Kidney epithelial cell (primary cell): ENCODE measurements around the gene SECISBP2L. TPM values are rescaled to one million over a fixed set of nuclear protein-coding genes. Genes with fewer than 3 reads are reported as not detected.

Experiments
- DNase-seq: peaks from one replicate; pipeline ENCODE4 v3.0.0-alpha.2; 2010; ENCODE audit warnings: low read depth
- H3K27me3 ChIP-seq: 2 replicates; pipeline ENCODE4 v1.6.0; 2011; ENCODE audit warnings: low read length; ENCODE audit not compliant: control insufficient read depth, insufficient read depth
- H3K36me3 ChIP-seq: 2 replicates; pipeline ENCODE4 v1.5.1; 2011; ENCODE audit warnings: low read length; ENCODE audit not compliant: control insufficient read depth, insufficient read depth
- H3K4me3 ChIP-seq: 2 replicates; pipeline ENCODE4 v1.5.1; 2011; ENCODE audit warnings: low read depth, mild to moderate bottlenecking, control low read depth, low read length
- total RNA-seq: library from RNA; depleted of rRNA; stranded (reverse); fragments of >200 nt; gene quantifications from 2 replicates; pipeline ENCODE4 v1.2.3, GENCODE V29; 2015
- TF ChIP-seq, protein P1 (sequence below): IDR thresholded peaks from 2 replicates; pipeline ENCODE4 v1.5.1; 2011; ENCODE audit warnings: mild to moderate bottlenecking, moderate library complexity, low read length, control low read depth, inconsistent platforms; ENCODE audit not compliant: insufficient read depth, poor library complexity, severe bottlenecking

The SECISBP2L gene
- total RNA-seq = 20.0 and 22.4 TPM in 2 replicates

DNA sequence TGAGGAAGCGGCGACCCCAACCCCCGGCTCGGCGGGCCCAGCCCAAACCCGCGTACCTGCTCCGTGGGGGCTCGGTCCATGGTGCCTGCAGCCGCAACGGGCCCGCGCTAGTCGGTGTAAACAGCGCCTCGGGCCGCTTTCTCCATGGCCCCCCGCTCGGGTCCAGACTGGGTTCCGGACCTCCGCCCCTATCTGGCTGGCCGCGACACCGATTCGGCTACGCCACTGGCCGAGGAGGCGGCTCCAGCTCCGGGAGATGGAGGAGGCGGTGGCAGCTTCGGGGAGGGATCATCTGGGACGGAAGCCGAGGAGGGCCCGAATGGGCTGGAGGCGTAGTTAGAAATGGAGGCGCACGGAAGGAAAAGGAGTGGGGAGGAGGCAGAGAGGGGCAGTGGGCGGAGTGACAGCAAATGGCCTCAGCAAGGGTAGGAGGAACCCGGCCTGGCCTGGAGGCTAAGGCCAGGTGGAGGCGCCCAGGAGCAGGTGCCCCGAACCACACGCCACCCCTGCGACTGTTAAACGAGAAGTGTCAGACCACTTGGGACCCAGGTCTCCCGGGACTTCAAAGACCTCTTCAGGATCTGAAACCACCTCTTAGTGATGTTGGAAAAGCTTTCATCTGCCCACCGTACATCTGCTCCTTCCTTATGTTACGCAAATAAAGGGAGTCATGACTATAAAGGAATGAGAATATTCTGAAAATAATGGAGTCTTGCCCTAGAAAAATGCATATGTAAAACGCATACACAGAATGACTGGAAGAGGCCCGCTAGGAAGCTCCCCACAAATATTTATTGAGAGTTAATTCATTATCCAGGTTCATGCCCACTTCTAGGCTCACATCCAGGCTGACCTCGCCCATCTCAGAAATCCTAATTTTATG lies at the start of gene SECISBP2L:
TSS of gene SECISBP2L (minus strand) at position 227 of the 883 bp plus-strand sequence. CDS start at position 80, 147 bp downstream.
- TF ChIP-seq, protein P1, sequence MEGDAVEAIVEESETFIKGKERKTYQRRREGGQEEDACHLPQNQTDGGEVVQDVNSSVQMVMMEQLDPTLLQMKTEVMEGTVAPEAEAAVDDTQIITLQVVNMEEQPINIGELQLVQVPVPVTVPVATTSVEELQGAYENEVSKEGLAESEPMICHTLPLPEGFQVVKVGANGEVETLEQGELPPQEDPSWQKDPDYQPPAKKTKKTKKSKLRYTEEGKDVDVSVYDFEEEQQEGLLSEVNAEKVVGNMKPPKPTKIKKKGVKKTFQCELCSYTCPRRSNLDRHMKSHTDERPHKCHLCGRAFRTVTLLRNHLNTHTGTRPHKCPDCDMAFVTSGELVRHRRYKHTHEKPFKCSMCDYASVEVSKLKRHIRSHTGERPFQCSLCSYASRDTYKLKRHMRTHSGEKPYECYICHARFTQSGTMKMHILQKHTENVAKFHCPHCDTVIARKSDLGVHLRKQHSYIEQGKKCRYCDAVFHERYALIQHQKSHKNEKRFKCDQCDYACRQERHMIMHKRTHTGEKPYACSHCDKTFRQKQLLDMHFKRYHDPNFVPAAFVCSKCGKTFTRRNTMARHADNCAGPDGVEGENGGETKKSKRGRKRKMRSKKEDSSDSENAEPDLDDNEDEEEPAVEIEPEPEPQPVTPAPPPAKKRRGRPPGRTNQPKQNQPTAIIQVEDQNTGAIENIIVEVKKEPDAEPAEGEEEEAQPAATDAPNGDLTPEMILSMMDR = peak; percentile 55
- H3K27me3 ChIP-seq = no peaks in the 10 kb centered on the region
- no peaks in the 10 kb centered on the region for H3K36me3 ChIP-seq
- DNase-seq = peak; percentile 73
- peak within 1 kb of the TSS; percentile 87 for H3K4me3 ChIP-seq

- TF ChIP-seq, protein P1 = no peak
- no peak for DNase-seq
- Histone ChIP-seq H3K4me3 (no peak overlapping the region), H3K36me3 (no peaks in the 10 kb centered on the region), H3K27me3 (no peaks in the 10 kb centered on the region)
Measured at GRCh38 chr15:49094923-49095322, 48.7 kb upstream of the SECISBP2L start.

DNA sequence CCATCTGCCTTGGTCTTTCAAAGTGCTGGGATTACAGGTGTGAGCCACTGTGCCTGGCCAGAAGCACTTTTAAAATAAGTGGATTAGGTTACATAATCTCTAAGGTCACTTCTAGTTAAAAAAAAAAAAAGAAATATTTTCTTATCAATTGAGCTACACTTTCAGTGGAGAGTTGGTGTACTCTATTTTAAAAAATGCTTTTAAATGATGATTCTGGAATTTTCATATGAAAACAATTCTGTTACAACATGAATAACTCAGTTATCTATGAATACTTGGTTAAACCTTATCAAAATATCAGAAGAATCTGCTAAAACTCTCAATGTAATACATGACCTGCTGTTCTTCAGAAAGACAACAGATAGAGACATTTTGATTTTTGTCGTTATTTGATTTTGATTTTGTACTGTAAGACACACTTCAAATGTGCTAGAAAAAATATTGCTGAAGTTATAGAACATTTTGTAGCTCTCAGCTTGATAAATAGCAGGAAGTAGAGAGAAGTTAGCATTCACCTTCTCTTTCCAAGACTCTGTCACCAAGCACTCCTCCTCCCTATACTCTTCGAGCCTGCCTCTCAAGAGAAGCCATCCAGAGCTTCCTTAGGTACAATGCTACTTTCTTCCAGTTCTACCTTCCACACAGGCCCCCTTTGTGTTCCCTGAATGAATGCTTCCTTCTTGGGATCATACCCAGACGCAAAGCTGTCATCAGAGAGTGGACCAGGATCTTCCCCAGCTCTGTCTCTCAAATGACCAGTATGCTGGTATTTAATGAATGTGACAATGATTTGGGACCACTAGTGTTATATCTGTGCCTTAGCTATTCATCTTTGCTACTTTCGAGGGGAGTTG lies 47.2 kb upstream of the SECISBP2L start:
- Histone ChIP-seq H3K36me3 (no peaks in the 10 kb centered on the region), H3K27me3 (no peaks in the 10 kb centered on the region), H3K4me3 (no peak overlapping the region)
- no peak for DNase-seq
- TF ChIP-seq, protein P1 = no peak

DNA sequence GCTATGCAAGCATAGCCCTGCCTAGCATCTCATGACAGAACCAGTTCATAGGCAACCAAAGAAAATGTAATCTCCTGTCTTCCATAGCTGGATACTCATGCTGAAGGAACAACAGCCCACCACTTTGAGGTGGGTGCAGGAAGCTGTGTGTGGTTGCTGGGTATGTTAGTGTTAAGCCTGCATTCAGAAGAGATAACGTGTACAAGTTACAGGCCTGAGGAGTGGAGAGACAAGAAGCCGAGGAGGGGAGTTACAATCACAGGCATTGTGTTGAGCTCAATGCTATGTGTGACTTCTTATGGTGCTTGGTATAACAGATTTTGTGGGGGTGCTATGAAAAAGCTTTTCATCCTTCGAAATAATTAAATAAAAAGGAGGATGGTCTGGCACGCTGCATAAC lies 42.8 kb upstream of the SECISBP2L start:
- TF ChIP-seq, protein P1 = no peak
- H3K4me3 ChIP-seq = no peak overlapping the region
- H3K36me3 ChIP-seq = no peaks in the 10 kb centered on the region
- DNase-seq = no peak
- no peaks in the 10 kb centered on the region for H3K27me3 ChIP-seq

DNA sequence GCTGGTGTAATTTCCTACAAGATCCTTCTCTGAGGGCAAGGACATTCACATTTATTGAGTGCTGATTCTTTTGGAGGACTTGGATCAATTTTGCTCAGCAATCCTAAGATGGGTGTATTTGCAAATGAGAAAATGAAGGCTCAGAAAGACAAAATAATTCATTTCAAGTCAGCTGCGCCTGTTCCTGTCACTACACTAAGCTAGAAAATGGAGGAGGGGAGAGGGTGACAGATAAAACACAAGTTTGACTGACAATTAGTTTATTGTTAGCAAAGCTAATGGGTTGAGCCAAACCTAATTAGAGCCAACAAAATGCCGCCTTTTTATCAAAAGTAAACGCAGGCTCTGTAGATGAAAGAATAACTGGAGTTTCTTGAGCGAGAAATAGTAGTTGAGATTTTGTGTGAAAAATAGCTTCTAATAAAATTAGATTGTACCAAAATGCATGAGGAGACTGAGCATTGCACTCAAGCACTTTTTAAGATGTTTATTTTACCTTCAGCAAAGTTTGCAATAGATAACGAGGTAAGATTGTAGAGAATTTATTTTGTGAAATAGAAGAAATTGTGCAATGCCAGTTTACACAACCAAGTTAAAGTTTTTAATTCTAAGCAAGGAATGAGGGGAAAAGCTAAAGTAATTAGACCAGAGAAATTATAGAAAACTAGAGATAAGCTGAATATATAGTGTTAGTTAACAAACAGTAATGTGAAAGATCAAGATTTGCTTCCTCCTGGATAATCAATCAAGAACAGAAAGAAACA lies 39.6 kb upstream of the SECISBP2L start:
- TF ChIP-seq, protein P1 = no peak
- Histone ChIP-seq H3K27me3 (no peaks in the 10 kb centered on the region), H3K4me3 (no peak overlapping the region), H3K36me3 (no peaks in the 10 kb centered on the region)
- no peak for DNase-seq
